Activated T-cell treated with anti-CD3 and anti-CD28 coated beads, Interleukin-2, amount 50 U/mL, for 72 hours (primary cell): ENCODE results near the gene VPS8. TPM values are rescaled to one million over a fixed set of nuclear protein-coding genes. Genes with fewer than 3 reads are reported as not detected.

Source experiments
- ATAC-seq, 2 donors: fragments of 150-1000 bp; cut with Tn5 transposase; replicated peaks in 1 of 2; 2 replicates each; pipeline ENCODE4 v1.10.0; 2021; ENCODE audit warnings: moderate library complexity in 2 of 2, mild to moderate bottlenecking in 1 of 2
- DNase-seq, 2 donors: peaks; one replicate each; pipeline ENCODE4 v3.0.0; 2021 to 2022; ENCODE audit warnings: mixed read lengths in 1 of 2
- H3K27ac Mint-ChIP-seq: one replicate; pipeline ENCODE4 v1.8.0; 2022; ENCODE audit warnings: mild to moderate bottlenecking, moderate library complexity, mixed read lengths
- H3K27me3 Mint-ChIP-seq: one replicate; pipeline ENCODE4 v1.8.0; 2022; ENCODE audit warnings: low read depth, mixed read lengths
- H3K36me3 Mint-ChIP-seq, 2 donors: one replicate each; pipeline ENCODE4 v1.8.0; 2022; ENCODE audit warnings: mixed read lengths in 2 of 2, mild to moderate bottlenecking in 1 of 2; ENCODE audit not compliant: insufficient read depth in 2 of 2
- H3K4me1 Mint-ChIP-seq: one replicate; pipeline ENCODE4 v1.8.0; 2022; ENCODE audit warnings: low read depth, mixed read lengths
- H3K4me3 Mint-ChIP-seq, 2 donors: one replicate each; pipeline ENCODE4 v1.8.0; 2022; ENCODE audit warnings: mild to moderate bottlenecking in 2 of 2, mixed read lengths in 2 of 2, moderate library complexity in 2 of 2
- H3K9me3 Mint-ChIP-seq, 2 donors: one replicate each; pipeline ENCODE4 v1.8.0; 2022; ENCODE audit warnings: mixed read lengths in 2 of 2
- total RNA-seq, 2 donors: library from RNA; stranded (reverse); gene quantifications; one replicate each; pipeline ENCODE4 v1.2.3, GENCODE V29; 2022

Gene VPS8
- total RNA-seq = 100 to 1,000 TPM in 1 of 2 donors, 10 to 100 TPM in 1; 86.6 to 104 TPM

- Mint-ChIP-seq H3K4me1 (peaks cover 73% of the 10 kb centered on the region), H3K4me3 (peak within 1 kb of the TSS; percentile 87 to 89), H3K36me3 (peaks cover 3 to 4% of the 10 kb centered on the region in 2 donors), H3K9me3 (peaks cover 0 to 2% of the 10 kb centered on the region in 2 donors), H3K27me3 (no peaks in the 10 kb centered on the region), H3K27ac (peak within 1 kb of the TSS; percentile 96)
- ATAC-seq = peak; percentile 73 to 76
- DNase-seq = peak; percentile 97 to 98
These were observed at the start of gene VPS8 for GRCh38 chr3:184811999-184812661. TSS of gene VPS8 (plus strand) at chr3:184812166. CDS start at chr3:184824633, 12,467 bp downstream.

- Mint-ChIP-seq H3K4me3 (no peak overlapping the region), H3K27me3 (peaks cover 15% of the 10 kb centered on the region), H3K36me3 (no peaks in the 10 kb centered on the region), H3K4me1 (peaks cover 7% of the 10 kb centered on the region), H3K27ac (no peak overlapping the region), H3K9me3 (no peaks in the 10 kb centered on the region)
- no peak for DNase-seq
- no peak for ATAC-seq
These were observed 47.8 kb upstream of the VPS8 start for GRCh38 chr3:184764191-184764590.

GRCh38 chr3:184765047-184765729, 46.8 kb upstream of the VPS8 start:
- no peak for DNase-seq
- Mint-ChIP-seq H3K9me3 (no peaks in the 10 kb centered on the region), H3K4me1 (peaks cover 7% of the 10 kb centered on the region), H3K36me3 (no peaks in the 10 kb centered on the region), H3K27me3 (peaks cover 15% of the 10 kb centered on the region), H3K27ac (no peak overlapping the region), H3K4me3 (no peak overlapping the region)
- ATAC-seq = no peak

GRCh38 chr3:184765730-184766074, 46.3 kb upstream of the VPS8 start:
- peaks cover 7% of the 10 kb centered on the region for H3K4me1 Mint-ChIP-seq
- H3K27me3 Mint-ChIP-seq = peaks cover 15% of the 10 kb centered on the region
- H3K9me3 Mint-ChIP-seq = no peaks in the 10 kb centered on the region
- no peak overlapping the region for H3K27ac Mint-ChIP-seq
- DNase-seq = no peak
- H3K4me3 Mint-ChIP-seq = no peak overlapping the region
- no peak for ATAC-seq
- no peaks in the 10 kb centered on the region for H3K36me3 Mint-ChIP-seq

- no peaks in the 10 kb centered on the region for H3K36me3 Mint-ChIP-seq
- DNase-seq (no peak), ATAC-seq (no peak)
- H3K9me3 Mint-ChIP-seq = no peaks in the 10 kb centered on the region
- H3K4me1 Mint-ChIP-seq = peaks cover 7% of the 10 kb centered on the region
- no peak overlapping the region for H3K4me3 Mint-ChIP-seq
- H3K27me3 Mint-ChIP-seq = peaks cover 15% of the 10 kb centered on the region
- H3K27ac Mint-ChIP-seq = no peak overlapping the region
These were observed 45.3 kb upstream of the VPS8 start for GRCh38 chr3:184766555-184767261.

GRCh38 chr3:184767377-184767776, 44.6 kb upstream of the VPS8 start:
- Mint-ChIP-seq H3K9me3 (no peaks in the 10 kb centered on the region), H3K4me3 (no peak overlapping the region), H3K4me1 (peaks cover 7% of the 10 kb centered on the region), H3K27me3 (peaks cover 15% of the 10 kb centered on the region), H3K27ac (no peak overlapping the region), H3K36me3 (no peaks in the 10 kb centered on the region)
- no peak for DNase-seq
- ATAC-seq = no peak

- Mint-ChIP-seq H3K4me1 (peaks cover 7% of the 10 kb centered on the region), H3K4me3 (no peak overlapping the region), H3K27me3 (peaks cover 15% of the 10 kb centered on the region), H3K9me3 (no peaks in the 10 kb centered on the region), H3K27ac (no peak overlapping the region), H3K36me3 (no peaks in the 10 kb centered on the region)
- ATAC-seq = no peak
- DNase-seq = no peak
These were observed 42.4 kb upstream of the VPS8 start for GRCh38 chr3:184769382-184770170.

GRCh38 chr3:184770541-184770940, 41.4 kb upstream of the VPS8 start:
- H3K27ac Mint-ChIP-seq = no peak overlapping the region
- peaks cover 19% of the 10 kb centered on the region for H3K27me3 Mint-ChIP-seq
- no peak overlapping the region for H3K4me3 Mint-ChIP-seq
- ATAC-seq = no peak
- H3K4me1 Mint-ChIP-seq = peaks cover 7% of the 10 kb centered on the region
- H3K36me3 Mint-ChIP-seq = no peaks in the 10 kb centered on the region
- no peaks in the 10 kb centered on the region for H3K9me3 Mint-ChIP-seq
- DNase-seq = no peak

- Mint-ChIP-seq H3K4me1 (peaks cover 4% of the 10 kb centered on the region), H3K4me3 (no peak overlapping the region), H3K9me3 (no peaks in the 10 kb centered on the region), H3K27ac (no peak overlapping the region), H3K36me3 (no peaks in the 10 kb centered on the region), H3K27me3 (peaks cover 19% of the 10 kb centered on the region)
- no peak for DNase-seq
- ATAC-seq = no peak
These were observed 40.5 kb upstream of the VPS8 start for GRCh38 chr3:184771301-184772127.

GRCh38 chr3:184772667-184773272, 39.2 kb upstream of the VPS8 start:
- DNase-seq (no peak), ATAC-seq (no peak)
- H3K27ac Mint-ChIP-seq = no peak overlapping the region
- no peaks in the 10 kb centered on the region for H3K4me1 Mint-ChIP-seq
- H3K9me3 Mint-ChIP-seq = no peaks in the 10 kb centered on the region
- peaks cover 10% of the 10 kb centered on the region for H3K27me3 Mint-ChIP-seq
- H3K4me3 Mint-ChIP-seq = no peak overlapping the region
- H3K36me3 Mint-ChIP-seq = no peaks in the 10 kb centered on the region

- no peaks in the 10 kb centered on the region for H3K9me3 Mint-ChIP-seq
- ATAC-seq (no peak), DNase-seq (no peak)
- H3K4me3 Mint-ChIP-seq = no peak overlapping the region
- no peaks in the 10 kb centered on the region for H3K4me1 Mint-ChIP-seq
- H3K27ac Mint-ChIP-seq = no peak overlapping the region
- H3K36me3 Mint-ChIP-seq = no peaks in the 10 kb centered on the region
- peaks cover 17% of the 10 kb centered on the region for H3K27me3 Mint-ChIP-seq
These were observed 38.4 kb upstream of the VPS8 start for GRCh38 chr3:184773283-184774186.
